ENCODE results near the gene AR. TPM values are rescaled to one million over a fixed set of nuclear protein-coding genes. Genes with fewer than 3 reads are reported as not detected.

AR gene
- total RNA-seq, 1 donor from 2014 or later = 6.7 TPM

DNA sequence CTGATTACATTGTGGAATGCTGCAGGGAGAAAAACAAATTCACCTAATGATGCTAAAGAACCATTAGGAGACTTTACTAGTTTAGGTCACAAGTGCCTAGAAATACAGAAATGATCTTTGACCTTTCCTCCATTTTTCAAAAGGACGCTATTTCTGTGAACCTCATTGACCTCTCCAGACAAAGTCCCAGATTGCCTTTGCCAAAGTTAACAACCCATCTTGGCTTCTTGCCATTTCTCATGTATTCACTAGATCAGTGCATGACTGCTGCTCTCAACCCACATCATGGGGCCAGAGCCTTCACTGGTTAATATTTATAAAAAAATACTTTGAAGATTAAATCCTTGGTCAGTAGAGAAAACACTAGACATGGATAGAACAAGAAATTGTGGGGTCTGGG, 19.9 kb upstream of the AR start:
- no peak for DNase-seq (ENCODE audit: low spot score)
- Histone ChIP-seq H3K9ac (no peak overlapping the region), H3K27me3 (no peaks in the 10 kb centered on the region), H3K4me3 (no peak overlapping the region), H3F3A (ENCODE audit: low read depth) (no peaks in the 10 kb centered on the region), H3K79me2 (ENCODE audit: low read depth) (no peaks in the 10 kb centered on the region), H3K27ac (no peak overlapping the region), H3K9me3 (ENCODE audit: low read depth) (peaks cover 5% of the 10 kb centered on the region), H2AFZ (replicated peaks) (no peak overlapping the region), H3K4me2 (no peak overlapping the region), H4K20me1 (ENCODE audit: low read depth) (no peaks in the 10 kb centered on the region), H3K4me1 (no peaks in the 10 kb centered on the region), H3K36me3 (no peaks in the 10 kb centered on the region)
- TF ChIP-seq, protein P1, sequence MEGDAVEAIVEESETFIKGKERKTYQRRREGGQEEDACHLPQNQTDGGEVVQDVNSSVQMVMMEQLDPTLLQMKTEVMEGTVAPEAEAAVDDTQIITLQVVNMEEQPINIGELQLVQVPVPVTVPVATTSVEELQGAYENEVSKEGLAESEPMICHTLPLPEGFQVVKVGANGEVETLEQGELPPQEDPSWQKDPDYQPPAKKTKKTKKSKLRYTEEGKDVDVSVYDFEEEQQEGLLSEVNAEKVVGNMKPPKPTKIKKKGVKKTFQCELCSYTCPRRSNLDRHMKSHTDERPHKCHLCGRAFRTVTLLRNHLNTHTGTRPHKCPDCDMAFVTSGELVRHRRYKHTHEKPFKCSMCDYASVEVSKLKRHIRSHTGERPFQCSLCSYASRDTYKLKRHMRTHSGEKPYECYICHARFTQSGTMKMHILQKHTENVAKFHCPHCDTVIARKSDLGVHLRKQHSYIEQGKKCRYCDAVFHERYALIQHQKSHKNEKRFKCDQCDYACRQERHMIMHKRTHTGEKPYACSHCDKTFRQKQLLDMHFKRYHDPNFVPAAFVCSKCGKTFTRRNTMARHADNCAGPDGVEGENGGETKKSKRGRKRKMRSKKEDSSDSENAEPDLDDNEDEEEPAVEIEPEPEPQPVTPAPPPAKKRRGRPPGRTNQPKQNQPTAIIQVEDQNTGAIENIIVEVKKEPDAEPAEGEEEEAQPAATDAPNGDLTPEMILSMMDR (IDR thresholded peaks at IDR 0.05) = no peak
- TF ChIP-seq EZH2phosphoT487 (IDR thresholded peaks at IDR 0.05) (no peak), EZH2 (IDR thresholded peaks at IDR 0.05) (no peak)
- Mint-ChIP-seq H3K27me3 (ENCODE audit: insufficient read depth, low read depth) (peaks cover 2% of the 10 kb centered on the region), H3K4me3 (no peak overlapping the region), H3K9me3 (no peaks in the 10 kb centered on the region), H3K27ac (no peak overlapping the region), H3K36me3 (no peaks in the 10 kb centered on the region), H3K4me1 (no peaks in the 10 kb centered on the region)

DNA sequence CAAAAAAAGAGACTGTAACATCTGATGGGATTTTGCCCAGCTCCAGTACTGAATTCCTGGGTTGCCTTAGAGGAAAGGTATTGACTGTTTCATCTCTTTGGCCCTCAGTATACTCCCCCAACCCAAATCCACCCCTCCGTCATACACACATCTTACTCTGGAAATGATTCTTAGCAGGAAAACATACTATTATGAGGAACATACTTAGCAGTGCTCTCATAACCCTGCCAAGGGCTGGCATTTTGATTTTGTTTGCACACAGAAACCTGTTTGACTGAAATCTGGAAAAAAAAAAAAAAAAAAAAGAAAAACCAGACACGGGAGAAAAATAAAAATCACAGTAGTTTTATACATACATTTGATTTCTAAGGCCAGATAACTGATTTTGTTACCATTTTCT, 19.4 kb upstream of the AR start:
- Histone ChIP-seq H3K27me3 (no peaks in the 10 kb centered on the region), H3K9ac (no peak overlapping the region), H2AFZ (replicated peaks) (no peak overlapping the region), H4K20me1 (ENCODE audit: low read depth) (no peaks in the 10 kb centered on the region), H3K4me3 (no peak overlapping the region), H3K79me2 (ENCODE audit: low read depth) (no peaks in the 10 kb centered on the region), H3K36me3 (no peaks in the 10 kb centered on the region), H3K9me3 (ENCODE audit: low read depth) (no peaks in the 10 kb centered on the region), H3K4me1 (no peaks in the 10 kb centered on the region), H3F3A (ENCODE audit: low read depth) (no peaks in the 10 kb centered on the region), H3K27ac (no peak overlapping the region), H3K4me2 (no peak overlapping the region)
- Mint-ChIP-seq H3K27me3 (ENCODE audit: insufficient read depth, low read depth) (peaks cover 2% of the 10 kb centered on the region), H3K4me3 (no peak overlapping the region), H3K9me3 (no peaks in the 10 kb centered on the region), H3K36me3 (no peaks in the 10 kb centered on the region), H3K27ac (no peak overlapping the region), H3K4me1 (no peaks in the 10 kb centered on the region)
- DNase-seq (ENCODE audit: low spot score) = no peak
- TF ChIP-seq, protein P1 (IDR thresholded peaks at IDR 0.05) = no peak
- TF ChIP-seq EZH2phosphoT487 (IDR thresholded peaks at IDR 0.05) (no peak), EZH2 (IDR thresholded peaks at IDR 0.05) (no peak)

DNA sequence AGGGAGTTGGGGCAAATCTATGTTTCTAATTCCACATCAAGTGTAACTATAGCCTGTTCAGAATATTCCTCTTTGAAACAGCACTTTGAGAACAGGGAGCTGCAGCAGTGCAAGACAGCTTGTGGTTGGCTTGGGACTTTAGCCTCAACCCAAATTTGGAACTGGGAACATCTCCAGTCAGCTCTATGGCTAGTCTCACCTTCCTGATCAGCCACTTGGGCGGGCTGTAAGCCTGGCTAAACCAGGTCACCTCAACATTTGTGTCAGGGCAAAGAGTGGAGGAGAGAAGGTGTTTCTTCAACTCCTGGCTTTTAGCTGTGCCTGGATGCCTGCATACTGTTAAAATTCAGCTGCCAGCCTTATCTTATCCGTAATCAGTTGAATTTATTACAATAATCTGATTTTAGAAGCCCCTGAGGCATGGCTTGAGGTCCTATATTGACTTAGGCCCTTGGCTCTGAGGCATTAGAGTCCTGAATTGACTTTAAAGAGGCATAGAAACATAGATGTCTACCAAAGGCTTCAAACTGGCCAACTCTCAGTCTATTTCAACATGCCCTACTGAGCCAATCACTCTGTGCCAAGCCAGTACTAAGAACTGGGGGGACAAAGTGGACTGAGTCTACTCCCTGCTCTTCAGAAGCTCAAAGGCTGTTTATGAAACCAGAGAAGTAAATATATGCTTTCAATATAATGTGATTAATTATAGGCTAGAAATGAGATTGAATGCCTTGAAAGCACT, 18.7 kb upstream of the AR start:
- no peak overlapping the region for H3K4me3 Mint-ChIP-seq
- TF ChIP-seq EZH2phosphoT487 (IDR thresholded peaks at IDR 0.05) (no peak), EZH2 (IDR thresholded peaks at IDR 0.05) (no peak)
- TF ChIP-seq, protein P1 (IDR thresholded peaks at IDR 0.05) = no peak
- H3K9me3 ChIP-seq (ENCODE audit: low read depth) = no peaks in the 10 kb centered on the region
- H3K79me2 ChIP-seq (ENCODE audit: low read depth) = no peaks in the 10 kb centered on the region
- no peaks in the 10 kb centered on the region for H3K9me3 Mint-ChIP-seq
- no peaks in the 10 kb centered on the region for H3K27me3 ChIP-seq
- H3K9ac ChIP-seq = no peak overlapping the region
- no peaks in the 10 kb centered on the region for H3K36me3 ChIP-seq
- H3K36me3 Mint-ChIP-seq = no peaks in the 10 kb centered on the region
- H2AFZ ChIP-seq (replicated peaks) = no peak overlapping the region
- H3K4me2 ChIP-seq = no peak overlapping the region
- H3K4me1 Mint-ChIP-seq = no peaks in the 10 kb centered on the region
- no peaks in the 10 kb centered on the region for H4K20me1 ChIP-seq (ENCODE audit: low read depth)
- H3K27ac ChIP-seq = no peak overlapping the region
- no peaks in the 10 kb centered on the region for H3K4me1 ChIP-seq
- H3K4me3 ChIP-seq = no peak overlapping the region
- peaks cover 2% of the 10 kb centered on the region for H3K27me3 Mint-ChIP-seq (ENCODE audit: insufficient read depth, low read depth)
- no peaks in the 10 kb centered on the region for H3F3A ChIP-seq (ENCODE audit: low read depth)
- DNase-seq (ENCODE audit: low spot score) = no peak
- no peak overlapping the region for H3K27ac Mint-ChIP-seq

All from neural progenitor cell (in vitro differentiated cells).